K562 (cell line): Measurements from ENCODE around the gene CSKMT. TPM values are rescaled to one million over a fixed set of nuclear protein-coding genes. Genes with fewer than 3 reads are reported as not detected.

ENCODE experiments used
- BRD9 ChIP-seq: fragments of 450-650 bp; IDR thresholded peaks from 2 replicates; pipeline ENCODE4 v1.6.1; 2018; ENCODE audit warnings: low read depth; ENCODE audit not compliant: partially characterized antibody
- CEBPB ChIP-seq: fragments of 450-650 bp; IDR thresholded peaks from 2 replicates; pipeline ENCODE4 v1.6.1; 2016; ENCODE audit warnings: missing genetic modification characterization, missing compliant biosample characterization
- ELF4 ChIP-seq: fragments of 450-650 bp; formaldehyde crosslinking; IDR thresholded peaks from 2 replicates; pipeline ENCODE4 v1.4.0; 2022; ENCODE audit warnings: missing genetic modification characterization
- HDAC2 ChIP-seq: fragments of 450-650 bp; IDR thresholded peaks from 2 replicates; pipeline ENCODE4 v1.6.1; 2016; ENCODE audit warnings: mild to moderate bottlenecking
- NR1H2 ChIP-seq: sonication (generic); formaldehyde crosslinking; IDR thresholded peaks from 2 replicates; pipeline ENCODE4 v1.4.0; 2020; ENCODE audit warnings: mild to moderate bottlenecking, missing genetic modification reagents
- PHB ChIP-seq: fragments of 250-450 bp; sonication (Bioruptor Pico); IDR thresholded peaks from 2 replicates; pipeline ENCODE4 v1.5.0; 2021
- PHTF2 ChIP-seq: fragments of 250-450 bp; sonication (Bioruptor Pico); IDR thresholded peaks from 2 replicates; pipeline ENCODE4 v1.5.0; 2021; ENCODE audit warnings: mild to moderate bottlenecking
- RHOXF2B ChIP-seq: fragments of 250-450 bp; sonication (Bioruptor Pico); conservative IDR thresholded peaks from 2 replicates; pipeline ENCODE4 v1.5.1; 2021
- SIN3A ChIP-seq, 2 experiments: fragments of 150-350 bp in 1 of 2; IDR thresholded peaks; 2 replicates each; pipeline ENCODE4 v1.6.1; 2011 to 2016; ENCODE audit warnings: borderline replicate concordance in 2 of 2, low read depth in 2 of 2, low read length in 2 of 2, mild to moderate bottlenecking in 2 of 2, moderate library complexity in 2 of 2; ENCODE audit not compliant: control insufficient read depth in 1 of 2
- SMARCE1 ChIP-seq: fragments of 450-650 bp; IDR thresholded peaks from 2 replicates; pipeline ENCODE4 v1.7.1; 2016; ENCODE audit warnings: mild to moderate bottlenecking
- ZBTB40 ChIP-seq, 2 experiments: fragments of 450-650 bp in 1 of 2; sonication (generic) in 1 of 2; formaldehyde crosslinking in 1 of 2; IDR thresholded peaks; 2 replicates each; pipeline versions ENCODE4 v1.7.1 to v1.9.0; 2016 to 2022; ENCODE audit warnings: inconsistent platforms in 1 of 2, mild to moderate bottlenecking in 1 of 2, missing genetic modification reagents in 1 of 2
- ZNF232 ChIP-seq: sonication (generic); formaldehyde crosslinking; IDR thresholded peaks from 2 replicates; pipeline ENCODE4 v1.8.0; 2022; ENCODE audit warnings: mild to moderate bottlenecking, missing genetic modification reagents
- ZNF263 ChIP-seq: sonication (generic); formaldehyde crosslinking; IDR thresholded peaks from 2 replicates; pipeline ENCODE4 v1.8.0; 2022; ENCODE audit warnings: mild to moderate bottlenecking, missing genetic modification reagents, borderline replicate concordance
- ZNF586 ChIP-seq: fragments of 450-650 bp; formaldehyde crosslinking; conservative IDR thresholded peaks from 2 replicates; pipeline ENCODE4 v1.4.0; 2020; ENCODE audit warnings: mild to moderate bottlenecking, moderate library complexity
- ZNF75A ChIP-seq: fragments of 450-650 bp; formaldehyde crosslinking; IDR thresholded peaks from 2 replicates; pipeline ENCODE4 v1.4.0; 2020; ENCODE audit warnings: mild to moderate bottlenecking
- ZSCAN29 ChIP-seq: fragments of 450-650 bp; IDR thresholded peaks from 2 replicates; pipeline ENCODE4 v1.6.1; 2017
- polyA plus RNA-seq, 8 experiments: library from polyadenylated mRNA; depleted of rRNA in 4 of 8; stranded (reverse) in 5 of 8; unstranded in 3 of 8; fragments of >200 nt; fragmentation: Nextera tagmentation in 2 of 8; fragmentation: Illumina TruSeq in 1 of 8; extraction: Ambion mirVana in 2 of 8; extraction: Trizol in 1 of 8; gene quantifications; 2 replicates each; pipeline versions ENCODE4 v1.2.1 to v1.2.3, GENCODE V29; 2011 to 2014; ENCODE audit warnings: inconsistent platforms in 1 of 8, missing spikeins in 1 of 8
- total RNA-seq, 7 experiments: library from RNA; depleted of rRNA in 6 of 7; stranded (reverse); fragments of >200 nt in 6 of 7; fragmentation: Illumina TruSeq in 2 of 7; extraction: Trizol in 2 of 7; gene quantifications; 2 replicates each; pipeline versions ENCODE4 v1.2.1 to v1.2.3, GENCODE V29; 2011 to 2021; ENCODE audit warnings: low replicate concordance in 1 of 7
- TF ChIP-seq, protein P1 (sequence below): fragments of 250-450 bp; sonication (Bioruptor Pico); IDR thresholded peaks from 2 replicates; pipeline ENCODE4 v1.8.0; 2021; ENCODE audit warnings: moderate library complexity, mild to moderate bottlenecking, inconsistent platforms

Gene CSKMT
- total and polyA plus RNA-seq, 9 of the 15 experiments (the other 6 are each of a cell fraction or from before 2014, with no cell fraction given) = 10.3 to 108 (median 27.2) TPM

DNA sequence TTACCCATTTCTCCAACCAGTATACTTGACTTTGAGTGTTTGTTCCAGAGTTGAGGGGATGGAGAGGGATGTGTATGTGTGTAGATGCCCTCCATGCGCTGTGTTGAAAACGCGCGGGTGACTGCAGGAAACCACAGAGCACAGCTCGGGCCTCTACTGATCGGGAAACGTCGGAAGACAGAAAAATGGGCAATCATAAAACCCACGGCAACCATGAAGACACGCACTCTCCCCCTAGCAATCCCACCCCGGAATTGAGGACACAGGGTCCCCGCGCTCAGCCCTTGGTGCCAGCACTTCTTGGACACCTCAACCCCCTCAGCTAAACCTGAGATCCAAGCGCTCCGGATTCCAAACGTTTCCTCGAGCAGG, 6.1 kb downstream of the CSKMT start (continued):
- TF ChIP-seq ZBTB40 (IDR thresholded peaks at IDR 0.05) (no peak), ZBTB40 (CRISPR knock-in tag; IDR thresholded peaks at IDR 0.05) (no peak), BRD9 (peak; percentile 60), PHB (CRISPR knock-in tag) (peak; percentile 62; the same call in 1 of the 2 replicates), SMARCE1 (no peak), RHOXF2B (CRISPR knock-in tag) (no peak), ZNF263 (CRISPR knock-in tag) (no peak), ZSCAN29 (no peak; the same call in 1 of the 2 replicates), ZNF75A (CRISPR knock-in tag) (no peak), PHTF2 (0 out of 2 replicates have a peak, but pooled peaks have one; percentile 34), ZNF232 (CRISPR knock-in tag) (no peak), NR1H2 (CRISPR knock-in tag) (no peak), ZNF586 (CRISPR knock-in tag) (no peak), SIN3A (IDR thresholded peaks at IDR 0.05; ENCODE audit: borderline replicate concordance in 2 of 2, control insufficient read depth in 1 of 2, low read depth in 2 of 2, low read length in 2 of 2) (0 out of 4 replicates have a peak, but pooled peaks of 1 of the 2 experiments have one; percentile 5), CEBPB (no peak), HDAC2 (0 out of 2 replicates have a peak, but pooled peaks have one; percentile 21), ELF4 (CRISPR knock-in tag) (no peak)
- TF ChIP-seq, protein P1, sequence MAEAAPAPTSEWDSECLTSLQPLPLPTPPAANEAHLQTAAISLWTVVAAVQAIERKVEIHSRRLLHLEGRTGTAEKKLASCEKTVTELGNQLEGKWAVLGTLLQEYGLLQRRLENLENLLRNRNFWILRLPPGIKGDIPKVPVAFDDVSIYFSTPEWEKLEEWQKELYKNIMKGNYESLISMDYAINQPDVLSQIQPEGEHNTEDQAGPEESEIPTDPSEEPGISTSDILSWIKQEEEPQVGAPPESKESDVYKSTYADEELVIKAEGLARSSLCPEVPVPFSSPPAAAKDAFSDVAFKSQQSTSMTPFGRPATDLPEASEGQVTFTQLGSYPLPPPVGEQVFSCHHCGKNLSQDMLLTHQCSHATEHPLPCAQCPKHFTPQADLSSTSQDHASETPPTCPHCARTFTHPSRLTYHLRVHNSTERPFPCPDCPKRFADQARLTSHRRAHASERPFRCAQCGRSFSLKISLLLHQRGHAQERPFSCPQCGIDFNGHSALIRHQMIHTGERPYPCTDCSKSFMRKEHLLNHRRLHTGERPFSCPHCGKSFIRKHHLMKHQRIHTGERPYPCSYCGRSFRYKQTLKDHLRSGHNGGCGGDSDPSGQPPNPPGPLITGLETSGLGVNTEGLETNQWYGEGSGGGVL (CRISPR knock-in tag) = no peak
